Measurements from ENCODE around the gene EI24. TPM values are rescaled to one million over a fixed set of nuclear protein-coding genes. Genes with fewer than 3 reads are reported as not detected.

EI24 gene
- polyA plus RNA-seq, 2 of the 4 experiments (the other 2 are of a cell fraction), result 112 to 132 TPM

- H3K4me1 ChIP-seq, result peaks cover 23% of the 10 kb centered on the region; the same call in 2 of the 3 replicates
- CTCF ChIA-PET, result interaction anchor here (1.0 to 1.9 kb wide), 2 partner anchors 23 to 24 kb away, joined by 4 to 5 read pairs; partner anchors contain the start of gene EI24
- peak within 1 kb of the TSS; percentile 78 for H3K4me3 ChIP-seq
- WGBS (ENCODE audit: missing lambda C conversion rate), result 0% methylated on average over 18 of the region's 55 CpGs
- H3K9me3 ChIP-seq, result no peaks in the 10 kb centered on the region
- ATAC-seq (peak; percentile 97 to 98), DNase-seq (ENCODE audit: low read depth in 1 of 2, low spot score in 1 of 2) (peak; percentile 88 to 99), FAIRE-seq (no peak)
- POLR2A ChIA-PET, result interaction anchor here (0.9 to 1.8 kb wide), 4 partner anchors 10 to 639 kb away, joined by 3 to 16 read pairs (median 7); partner anchors contain the start of genes EI24 and HYLS1
- peak within 1 kb of the TSS; percentile 89 to 99 for H3K27ac ChIP-seq
- H3K4me2 ChIP-seq, result peak within 1 kb of the TSS; percentile 87
- TF ChIP-seq KDM5A (IDR thresholded peaks at IDR 0.05) (no peak), BCL3 (IDR thresholded peaks at IDR 0.05) (peak; percentile 54; the same call in 1 of the 3 replicates), SREBF2 (IDR thresholded peaks at IDR 0.05) (no peak), NR3C1 (IDR thresholded peaks at IDR 0.05) (no peak), POLR2AphosphoS2 (conservative IDR thresholded peaks at IDR 0.05; ENCODE audit: low read length) (no peak), JUN (IDR thresholded peaks at IDR 0.05) (peak; percentile 32 to 77; a peak in 4 of 5 replicates), MAX (IDR thresholded peaks at IDR 0.05) (peak; percentile 72), CHD4 (IDR thresholded peaks at IDR 0.05; ENCODE audit: borderline replicate concordance) (no peak), BHLHE40 (IDR thresholded peaks at IDR 0.05; ENCODE audit: low read depth, low read length) (0 out of 2 replicates have a peak, but pooled peaks have one; percentile 38), PHF8 (IDR thresholded peaks at IDR 0.05; ENCODE audit: borderline replicate concordance, low read depth) (peak; percentile 60; the same call in 1 of the 2 replicates), POLR2A (IDR thresholded peaks at IDR 0.05; ENCODE audit: low read length) (peak; percentile 50), USF2 (IDR thresholded peaks at IDR 0.05) (peak; percentile 91)
- TF ChIP-seq, protein P1, sequence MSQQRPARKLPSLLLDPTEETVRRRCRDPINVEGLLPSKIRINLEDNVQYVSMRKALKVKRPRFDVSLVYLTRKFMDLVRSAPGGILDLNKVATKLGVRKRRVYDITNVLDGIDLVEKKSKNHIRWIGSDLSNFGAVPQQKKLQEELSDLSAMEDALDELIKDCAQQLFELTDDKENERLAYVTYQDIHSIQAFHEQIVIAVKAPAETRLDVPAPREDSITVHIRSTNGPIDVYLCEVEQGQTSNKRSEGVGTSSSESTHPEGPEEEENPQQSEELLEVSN (IDR thresholded peaks at IDR 0.05; ENCODE audit: borderline replicate concordance, low read depth), result no peak; the same call in 1 of the 2 replicates
- TF ChIP-seq, protein P2, sequence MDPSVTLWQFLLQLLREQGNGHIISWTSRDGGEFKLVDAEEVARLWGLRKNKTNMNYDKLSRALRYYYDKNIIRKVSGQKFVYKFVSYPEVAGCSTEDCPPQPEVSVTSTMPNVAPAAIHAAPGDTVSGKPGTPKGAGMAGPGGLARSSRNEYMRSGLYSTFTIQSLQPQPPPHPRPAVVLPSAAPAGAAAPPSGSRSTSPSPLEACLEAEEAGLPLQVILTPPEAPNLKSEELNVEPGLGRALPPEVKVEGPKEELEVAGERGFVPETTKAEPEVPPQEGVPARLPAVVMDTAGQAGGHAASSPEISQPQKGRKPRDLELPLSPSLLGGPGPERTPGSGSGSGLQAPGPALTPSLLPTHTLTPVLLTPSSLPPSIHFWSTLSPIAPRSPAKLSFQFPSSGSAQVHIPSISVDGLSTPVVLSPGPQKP (IDR thresholded peaks at IDR 0.05; ENCODE audit: low read depth, low read length), result no peak
- TF ChIP-seq, protein P3, sequence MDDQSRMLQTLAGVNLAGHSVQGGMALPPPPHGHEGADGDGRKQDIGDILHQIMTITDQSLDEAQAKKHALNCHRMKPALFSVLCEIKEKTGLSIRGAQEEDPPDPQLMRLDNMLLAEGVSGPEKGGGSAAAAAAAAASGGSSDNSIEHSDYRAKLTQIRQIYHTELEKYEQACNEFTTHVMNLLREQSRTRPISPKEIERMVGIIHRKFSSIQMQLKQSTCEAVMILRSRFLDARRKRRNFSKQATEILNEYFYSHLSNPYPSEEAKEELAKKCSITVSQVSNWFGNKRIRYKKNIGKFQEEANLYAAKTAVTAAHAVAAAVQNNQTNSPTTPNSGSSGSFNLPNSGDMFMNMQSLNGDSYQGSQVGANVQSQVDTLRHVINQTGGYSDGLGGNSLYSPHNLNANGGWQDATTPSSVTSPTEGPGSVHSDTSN (IDR thresholded peaks at IDR 0.05), result peak; percentile 99
Measured at GRCh38 chr11:125592305-125593113, 23.2 kb downstream of the EI24 start, which contains the start of gene STT3A. Gene STT3A (plus strand): TSS chr11:125592852. CDS start chr11:125595916, 3,064 bp downstream.

DNA sequence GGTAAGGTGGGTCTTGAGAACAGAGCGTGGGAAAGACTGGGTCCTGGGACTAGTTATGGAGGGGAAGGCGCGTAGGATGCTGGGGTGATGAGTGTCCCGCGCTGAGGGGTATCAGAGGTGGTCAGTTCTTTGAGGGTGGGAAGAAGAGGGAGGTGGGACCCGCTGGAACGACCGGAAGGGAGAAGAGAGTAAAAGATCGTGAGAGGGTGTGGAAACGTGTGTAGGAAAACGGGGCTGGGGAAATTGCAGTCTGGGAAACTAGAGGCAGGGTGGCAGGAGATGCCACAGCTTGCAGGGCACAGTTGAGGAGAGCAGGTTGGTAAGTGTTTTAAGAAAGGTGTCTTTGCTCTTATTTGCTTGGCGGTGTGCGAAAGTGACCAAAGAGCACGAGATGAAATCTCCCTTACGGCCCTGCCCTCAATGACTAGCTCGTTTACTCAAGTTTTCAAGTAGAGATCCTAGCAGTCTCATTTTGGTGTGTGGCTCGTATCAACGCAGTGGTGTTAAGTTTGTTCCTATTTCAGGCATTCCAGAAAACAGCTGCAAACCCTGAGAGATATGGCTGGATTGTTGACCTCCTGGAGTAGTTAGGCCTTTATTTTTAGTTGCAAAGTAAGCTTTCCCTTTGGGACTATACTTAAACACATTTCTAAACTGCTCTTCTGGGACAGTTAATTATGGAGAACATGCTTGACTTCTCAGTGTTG is 24.0 kb downstream of the EI24 start:
- Histone ChIP-seq H3K4me2 (peak overlapping the region; percentile 87), H3K27ac (peak overlapping the region; percentile 89 to 99), H3K4me1 (peaks cover 22% of the 10 kb centered on the region; the same call in 2 of the 3 replicates), H3K4me3 (peak overlapping the region; percentile 78), H3K9me3 (no peaks in the 10 kb centered on the region)
- WGBS (ENCODE audit: missing lambda C conversion rate), result 1% methylated on average over 18 of the region's 18 CpGs
- FAIRE-seq, result no peak
- ChIA-PET CTCF (interaction anchor here (1.0 to 1.9 kb wide), 2 partner anchors 23 to 24 kb away, joined by 4 to 5 read pairs; partner anchors contain the start of gene EI24), POLR2A (interaction anchor here (1.8 kb wide), 2 partner anchors 23 to 294 kb away, joined by 10 to 16 read pairs; partner anchors contain the start of genes EI24 and HYLS1)
- peak; percentile 46 to 61 for ATAC-seq
- TF ChIP-seq POLR2A (IDR thresholded peaks at IDR 0.05; ENCODE audit: low read length) (0 out of 2 replicates have a peak, but pooled peaks have one; percentile 3), CHD4 (IDR thresholded peaks at IDR 0.05; ENCODE audit: borderline replicate concordance) (no peak)
- DNase-seq (ENCODE audit: low read depth in 1 of 2, low spot score in 1 of 2), result peak; percentile 29 to 42
